HL-60/S4 treated with retinoic acid at 250 ng/mL for 4 days and 3 days (cell line): ENCODE results near the gene VPS13A.

ENCODE experiments used
- in situ Hi-C: fragments of 300-500 bp; cut with MboI; formaldehyde crosslinking; loops from 2 replicates; pipeline ENCODE4 v1.7.0; 2022; ENCODE audit warnings: low sequenced_read_pairs

VPS13A gene

GRCh38 chr9:77177143-77177893 is at the start of gene VPS13A:
TSS of gene VPS13A (plus strand) at chr9:77177534. CDS start at chr9:77177705, 171 bp downstream.
- in situ Hi-C loops = no loop called here

GRCh38 chr9:77128125-77128789 is 49.1 kb upstream of the VPS13A start:
- in situ Hi-C loops = no loop called here

GRCh38 chr9:77131399-77131798 is 45.9 kb upstream of the VPS13A start:
- in situ Hi-C loops = no loop called here

GRCh38 chr9:77133011-77133410 is 44.3 kb upstream of the VPS13A start:
- in situ Hi-C loops = no loop called here

- in situ Hi-C loops = no loop called here
Observed at GRCh38 chr9:77142366-77142765, 35.0 kb upstream of the VPS13A start.

- in situ Hi-C loops = no loop called here
Observed at GRCh38 chr9:77149879-77150278, 27.5 kb upstream of the VPS13A start.

GRCh38 chr9:77152289-77152688 is 25.0 kb upstream of the VPS13A start:
- in situ Hi-C loops = no loop called here

GRCh38 chr9:77156646-77157371 is 20.5 kb upstream of the VPS13A start:
- in situ Hi-C loops = no loop called here

GRCh38 chr9:77158772-77159513 is 18.4 kb upstream of the VPS13A start:
- in situ Hi-C loops = no loop called here

- in situ Hi-C loops = no loop called here
Observed at GRCh38 chr9:77161191-77161590, 16.1 kb upstream of the VPS13A start.

GRCh38 chr9:77161966-77162365 is 15.4 kb upstream of the VPS13A start:
- in situ Hi-C loops = no loop called here

- in situ Hi-C loops = no loop called here
Observed at GRCh38 chr9:77162366-77162765, 15.0 kb upstream of the VPS13A start.

GRCh38 chr9:77163884-77164283 is 13.4 kb upstream of the VPS13A start:
- in situ Hi-C loops = no loop called here

- in situ Hi-C loops = no loop called here
Observed at GRCh38 chr9:77166193-77166592, 11.1 kb upstream of the VPS13A start.

GRCh38 chr9:77170991-77171699 is 6.2 kb upstream of the VPS13A start:
- in situ Hi-C loops = no loop called here

GRCh38 chr9:77175151-77175550 is 2.2 kb upstream of the VPS13A start:
- in situ Hi-C loops = no loop called here

- in situ Hi-C loops = no loop called here
Observed at GRCh38 chr9:77176106-77176505, 1.2 kb upstream of the VPS13A start.

GRCh38 chr9:77176686-77177142 is 620 bp upstream of the VPS13A start:
- in situ Hi-C loops = no loop called here

- in situ Hi-C loops = no loop called here
Observed at GRCh38 chr9:77177894-77178794, 810 bp downstream of the VPS13A start.
